ENCODE results near the gene PDLIM1.

PDLIM1 gene

DNA sequence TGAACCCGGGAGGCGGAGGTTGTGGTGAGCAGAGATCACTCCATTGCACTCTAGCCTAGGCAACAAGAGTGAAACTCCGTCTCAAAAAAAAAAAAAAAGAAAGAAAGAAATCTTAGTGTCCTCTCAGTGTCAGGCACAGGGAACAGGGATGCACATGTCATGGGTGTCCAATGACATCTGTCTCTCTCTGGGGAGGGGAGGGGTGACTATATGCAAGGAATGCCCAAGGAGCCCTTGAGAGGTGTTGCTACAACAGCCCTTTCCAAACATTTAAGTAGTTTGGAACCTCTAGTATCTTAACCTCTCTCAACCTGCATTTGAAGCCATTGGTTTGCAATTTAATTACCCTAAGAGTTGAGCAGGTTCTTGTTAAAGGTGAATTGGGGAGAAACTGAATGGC is 28.9 kb downstream of the PDLIM1 start:
- TF ChIP-seq, protein P1, sequence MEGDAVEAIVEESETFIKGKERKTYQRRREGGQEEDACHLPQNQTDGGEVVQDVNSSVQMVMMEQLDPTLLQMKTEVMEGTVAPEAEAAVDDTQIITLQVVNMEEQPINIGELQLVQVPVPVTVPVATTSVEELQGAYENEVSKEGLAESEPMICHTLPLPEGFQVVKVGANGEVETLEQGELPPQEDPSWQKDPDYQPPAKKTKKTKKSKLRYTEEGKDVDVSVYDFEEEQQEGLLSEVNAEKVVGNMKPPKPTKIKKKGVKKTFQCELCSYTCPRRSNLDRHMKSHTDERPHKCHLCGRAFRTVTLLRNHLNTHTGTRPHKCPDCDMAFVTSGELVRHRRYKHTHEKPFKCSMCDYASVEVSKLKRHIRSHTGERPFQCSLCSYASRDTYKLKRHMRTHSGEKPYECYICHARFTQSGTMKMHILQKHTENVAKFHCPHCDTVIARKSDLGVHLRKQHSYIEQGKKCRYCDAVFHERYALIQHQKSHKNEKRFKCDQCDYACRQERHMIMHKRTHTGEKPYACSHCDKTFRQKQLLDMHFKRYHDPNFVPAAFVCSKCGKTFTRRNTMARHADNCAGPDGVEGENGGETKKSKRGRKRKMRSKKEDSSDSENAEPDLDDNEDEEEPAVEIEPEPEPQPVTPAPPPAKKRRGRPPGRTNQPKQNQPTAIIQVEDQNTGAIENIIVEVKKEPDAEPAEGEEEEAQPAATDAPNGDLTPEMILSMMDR (IDR thresholded peaks at IDR 0.05; ENCODE audit: insufficient read depth, low read depth, low read length, missing control alignments), result no peak
- H3K4me3 ChIP-seq (ENCODE audit: low read depth, low read length), result no peak overlapping the region
- no peak for DNase-seq (ENCODE audit: low read depth)

DNA sequence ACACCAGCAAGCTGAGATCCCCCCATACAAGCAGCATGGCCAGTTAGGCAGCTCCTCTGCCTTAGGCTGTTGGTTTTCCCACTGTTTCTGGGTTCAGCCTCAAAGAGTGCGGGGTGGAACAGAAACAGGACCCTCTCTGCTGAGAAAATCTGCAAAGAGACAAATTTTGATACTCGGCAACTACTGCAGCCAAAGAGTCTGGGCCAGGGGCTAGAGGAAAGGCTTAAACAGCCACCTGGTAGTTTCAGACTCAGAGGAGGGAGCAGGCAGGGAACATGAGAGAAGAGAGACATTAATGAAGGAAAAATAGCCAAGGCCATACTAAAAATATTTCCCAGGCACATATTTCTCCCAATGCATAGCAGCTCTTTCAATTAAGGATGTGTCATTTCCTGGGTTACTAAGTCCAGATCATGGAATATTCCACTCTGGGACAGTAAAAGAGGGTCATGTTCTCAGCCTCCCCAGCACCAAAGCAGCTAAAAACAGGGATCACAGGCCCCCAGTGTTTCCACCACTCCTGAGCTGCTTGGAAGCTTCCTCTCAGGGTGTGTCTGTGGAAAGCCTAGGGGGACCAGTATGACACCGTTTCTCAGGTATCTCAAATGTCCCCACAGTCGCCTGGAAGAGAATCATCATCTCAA is 29.8 kb downstream of the PDLIM1 start:
- DNase-seq (ENCODE audit: low read depth), result no peak
- no peak overlapping the region for H3K4me3 ChIP-seq (ENCODE audit: low read depth, low read length)
- TF ChIP-seq, protein P1 (IDR thresholded peaks at IDR 0.05; ENCODE audit: insufficient read depth, low read depth, low read length, missing control alignments), result no peak

DNA sequence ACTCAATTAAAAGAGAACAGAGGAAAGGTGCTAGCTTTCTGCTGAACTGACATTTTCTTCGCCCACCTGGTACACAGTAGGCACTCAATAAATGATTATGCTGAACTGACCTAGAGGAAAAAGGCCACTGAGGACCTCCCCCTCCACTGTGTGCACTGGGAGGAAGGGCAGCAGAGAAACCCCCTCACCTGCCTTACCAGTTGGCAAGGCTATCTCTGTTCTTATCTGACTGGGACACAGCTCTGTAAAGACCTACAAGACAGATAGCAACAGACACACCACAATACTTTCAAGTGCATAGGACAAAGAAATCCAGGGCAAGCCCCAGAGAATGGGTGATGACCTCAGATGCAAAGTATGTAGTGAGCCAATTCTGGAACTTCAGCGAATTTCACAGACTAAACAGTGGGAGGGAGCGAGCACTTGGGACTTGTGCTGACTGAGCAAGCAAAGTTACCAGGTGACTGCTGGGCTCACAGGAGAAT is 30.4 kb downstream of the PDLIM1 start:
- no peak overlapping the region for H3K4me3 ChIP-seq (ENCODE audit: low read depth, low read length)
- TF ChIP-seq, protein P1 (IDR thresholded peaks at IDR 0.05; ENCODE audit: insufficient read depth, low read depth, low read length, missing control alignments), result no peak
- DNase-seq (ENCODE audit: low read depth), result no peak

DNA sequence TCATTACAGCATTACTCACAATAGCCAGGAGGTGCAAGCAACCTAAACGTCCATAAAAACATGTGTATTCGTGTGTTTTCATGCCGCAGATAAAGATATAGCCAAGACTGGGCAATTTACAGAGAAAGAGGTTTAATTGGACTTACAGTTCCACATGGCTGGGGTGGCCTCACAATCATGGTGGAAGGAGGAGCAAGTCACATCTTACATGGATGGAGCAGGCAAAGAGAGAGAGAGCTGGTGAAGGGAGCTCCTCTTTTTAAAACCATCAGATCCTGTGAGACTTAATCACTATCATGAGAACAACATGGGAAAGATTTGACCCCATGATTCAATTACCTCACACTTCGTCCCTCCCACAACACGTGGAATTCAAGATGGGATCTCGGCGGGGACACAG is 33.0 kb downstream of the PDLIM1 start:
- no peak for DNase-seq (ENCODE audit: low read depth)
- TF ChIP-seq, protein P1 (IDR thresholded peaks at IDR 0.05; ENCODE audit: insufficient read depth, low read depth, low read length, missing control alignments), result no peak
- no peak overlapping the region for H3K4me3 ChIP-seq (ENCODE audit: low read depth, low read length)

DNA sequence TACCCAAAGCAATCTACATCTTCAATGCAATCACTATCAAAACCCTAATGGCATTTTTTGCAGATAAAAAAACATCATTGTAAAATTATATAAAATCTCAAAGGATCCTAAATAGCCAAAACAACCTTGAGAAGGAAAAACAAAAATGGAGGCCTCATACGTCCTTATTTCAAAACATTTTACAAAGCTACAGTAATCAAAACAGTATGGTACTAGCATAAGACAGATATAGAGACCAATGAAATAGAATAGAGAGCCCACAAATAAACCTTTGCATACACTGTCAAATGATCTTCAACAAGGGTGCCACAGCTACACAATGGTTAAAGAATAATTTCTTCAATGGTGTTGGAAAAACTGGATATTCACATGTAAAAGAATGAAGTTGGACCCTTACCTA is 34.5 kb downstream of the PDLIM1 start:
- TF ChIP-seq, protein P1 (IDR thresholded peaks at IDR 0.05; ENCODE audit: insufficient read depth, low read depth, low read length, missing control alignments), result no peak
- DNase-seq (ENCODE audit: low read depth), result no peak
- no peak overlapping the region for H3K4me3 ChIP-seq (ENCODE audit: low read depth, low read length)

DNA sequence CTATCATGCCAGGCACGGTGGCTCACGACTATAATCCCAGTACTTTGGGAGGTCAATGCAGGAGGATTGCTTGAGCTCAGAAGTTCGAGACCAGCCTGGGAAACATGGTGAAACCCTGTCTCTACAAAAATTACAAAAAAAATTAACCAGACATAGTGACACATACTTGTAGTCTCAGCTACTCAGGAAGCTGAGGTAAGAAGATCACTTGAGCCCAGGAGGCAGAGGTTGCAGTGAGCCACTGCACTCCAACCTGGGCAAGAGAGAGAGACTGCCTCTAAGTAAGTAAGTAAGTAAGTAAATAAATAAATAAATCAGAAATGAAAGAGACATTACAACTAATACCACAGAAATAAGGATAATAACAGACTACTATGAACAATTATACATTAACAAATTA is 36.2 kb downstream of the PDLIM1 start:
- DNase-seq (ENCODE audit: low read depth), result no peak
- TF ChIP-seq, protein P1 (IDR thresholded peaks at IDR 0.05; ENCODE audit: insufficient read depth, low read depth, low read length, missing control alignments), result no peak
- H3K4me3 ChIP-seq (ENCODE audit: low read depth, low read length), result no peak overlapping the region

DNA sequence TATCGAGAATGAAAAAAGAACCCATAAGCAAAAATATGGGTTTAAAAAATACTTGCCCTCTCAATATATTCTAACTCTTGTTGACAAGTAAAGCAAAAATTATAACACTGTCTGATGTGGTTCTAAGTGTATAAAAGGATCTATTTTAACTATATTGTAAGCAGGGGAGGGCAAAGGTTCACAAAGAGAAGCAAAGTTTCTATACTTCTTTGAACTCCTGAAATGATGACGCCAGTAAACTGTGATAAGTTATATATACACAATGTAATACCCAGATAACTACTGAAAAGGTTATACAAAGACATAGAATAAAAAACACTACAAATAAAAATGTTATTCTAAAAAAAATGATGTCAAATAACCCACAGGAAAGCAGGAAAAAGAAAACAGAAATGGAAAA is 37.1 kb downstream of the PDLIM1 start:
- no peak overlapping the region for H3K4me3 ChIP-seq (ENCODE audit: low read depth, low read length)
- TF ChIP-seq, protein P1 (IDR thresholded peaks at IDR 0.05; ENCODE audit: insufficient read depth, low read depth, low read length, missing control alignments), result no peak
- DNase-seq (ENCODE audit: low read depth), result no peak
